Measurements from ENCODE around the gene GPBP1L1. TPM values are rescaled to one million over a fixed set of nuclear protein-coding genes. Genes with fewer than 3 reads are reported as not detected.
A peak's percentile ranks its signal among the peaks of the same experiment; 100 is the strongest.

Gene GPBP1L1
- total and polyA plus RNA-seq, 2 of the 13 experiments (the other 11 are each of a cell fraction or from before 2014, with no cell fraction given), result 45.9 to 86.1 TPM

DNA sequence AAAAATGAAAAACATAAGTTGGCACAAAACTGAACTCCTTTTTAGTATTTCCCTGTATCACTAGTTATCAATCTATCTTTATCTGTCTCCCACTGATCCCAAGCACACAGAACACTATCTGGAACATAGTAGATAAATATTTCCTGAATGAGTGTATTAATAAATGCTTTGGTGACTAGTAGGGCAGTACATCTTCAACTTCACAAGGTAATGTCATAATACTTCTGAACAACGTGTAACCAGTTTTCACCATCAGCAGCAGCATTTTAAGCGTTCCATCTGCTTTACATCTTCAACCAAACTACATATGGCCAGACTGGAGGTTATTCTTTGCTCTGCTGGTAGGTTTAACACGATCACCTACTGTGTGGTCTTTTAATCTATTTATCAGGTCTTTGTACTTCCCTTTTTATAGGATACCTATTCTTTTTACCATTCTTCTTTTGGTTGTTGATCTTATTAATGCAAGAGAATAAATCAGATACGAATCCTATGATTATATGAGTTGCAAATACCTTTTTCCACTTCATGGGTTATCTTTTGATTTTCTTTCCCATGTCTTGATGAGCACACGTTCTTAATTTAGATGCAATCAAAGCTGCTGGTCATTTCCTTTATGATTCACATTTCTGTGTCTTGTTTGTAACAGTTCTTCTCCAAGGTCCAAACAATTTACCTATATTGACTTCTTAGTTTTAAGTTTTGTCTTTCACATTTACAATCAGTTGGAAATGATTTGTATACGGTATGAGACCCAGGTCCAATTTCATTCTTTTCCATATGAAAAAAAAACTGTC lies 16.3 kb downstream of the GPBP1L1 start:
- peaks cover 0 to 7% of the 10 kb centered on the region in 2 experiments; a peak in 1 of 5 replicates for H3K36me3 ChIP-seq (replicated peaks in 1 of 2; ENCODE audit: control insufficient read depth in 1 of 2, insufficient read depth in 2 of 2, low read length in 2 of 2)
- no peaks in the 10 kb centered on the region for H3K9me3 ChIP-seq (ENCODE audit: low read length)
- BruUV-seq (replicated peaks), result TSS peak; percentile 13
- DNase-seq (ENCODE audit: low spot score) (no peak), FAIRE-seq (no peak), ATAC-seq (no peak)
- ChIA-PET POLR2A (interaction anchor here (0.8 to 1.0 kb wide), 2 partner anchors 16 kb away, joined by 3 read pairs; partner anchors contain the start of gene GPBP1L1), CTCF (ENCODE audit: low intra/inter-chr PET ratio, low total read pairs) (no interaction called here)
- no peak overlapping the region for H2AFZ ChIP-seq (ENCODE audit: low read length)
- 93% methylated on average over 6 of the region's 6 CpGs for WGBS (ENCODE audit: low lambda C conversion rate)
- H3K27ac ChIP-seq (ENCODE audit: extremely low read length, insufficient read depth, low read length), result no peak overlapping the region
- peak overlapping the region; percentile 4; the same call in 1 of the 2 replicates for H3K4me2 ChIP-seq (ENCODE audit: low read depth, low read length)
- H3K27me3 ChIP-seq (ENCODE audit: control insufficient read depth in 1 of 2, insufficient read depth in 2 of 2, low read length in 2 of 2), result no peaks in the 10 kb centered on the region
- intact Hi-C loops (cut with micrococcal nuclease; ENCODE audit: unreplicated experiment), result no loop called here
- H3K4me1 ChIP-seq (ENCODE audit: insufficient read depth, low read length), result peaks cover 47% of the 10 kb centered on the region
- H3K9ac ChIP-seq (ENCODE audit: insufficient read depth, low read depth, low read length), result no peak overlapping the region
- H3K79me2 ChIP-seq (ENCODE audit: insufficient read depth, low read length), result peaks cover 95% of the 10 kb centered on the region
- in situ Hi-C loops (cut with HindIII; ENCODE audit: extremely low pct_ligation_motif_present, low pct_unique_long_range_greater_than_20kb), result no loop called here
- H3K4me3 ChIP-seq (replicated peaks in 1 of 3; ENCODE audit: insufficient read depth in 1 of 3, low read depth in 2 of 3, low read length in 3 of 3), result no peak overlapping the region
- peaks cover 94% of the 10 kb centered on the region for H4K20me1 ChIP-seq (ENCODE audit: insufficient read depth, low read length)
- no peak for TF ChIP-seq THAP11 (CRISPR knock-in tag; IDR thresholded peaks at IDR 0.05)
- TF ChIP-seq ARID5B (CRISPR knock-in tag; IDR thresholded peaks at IDR 0.05), result no peak
- no peak for TF ChIP-seq ZNF44 (CRISPR knock-in tag; IDR thresholded peaks at IDR 0.05)
- TF ChIP-seq ZIK1 (CRISPR knock-in tag; IDR thresholded peaks at IDR 0.05; ENCODE audit: borderline replicate concordance, low read depth), result no peak
- TF ChIP-seq ZFP36L1 (CRISPR knock-in tag; IDR thresholded peaks at IDR 0.05), result no peak
- no peak for TF ChIP-seq ZMYM2 (CRISPR knock-in tag; IDR thresholded peaks at IDR 0.05)
- TF ChIP-seq SAP130 (CRISPR knock-in tag; IDR thresholded peaks at IDR 0.05; ENCODE audit: low read depth), result no peak
- TF ChIP-seq IKZF1 (IDR thresholded peaks at IDR 0.05), result no peak
- TF ChIP-seq, protein P1, sequence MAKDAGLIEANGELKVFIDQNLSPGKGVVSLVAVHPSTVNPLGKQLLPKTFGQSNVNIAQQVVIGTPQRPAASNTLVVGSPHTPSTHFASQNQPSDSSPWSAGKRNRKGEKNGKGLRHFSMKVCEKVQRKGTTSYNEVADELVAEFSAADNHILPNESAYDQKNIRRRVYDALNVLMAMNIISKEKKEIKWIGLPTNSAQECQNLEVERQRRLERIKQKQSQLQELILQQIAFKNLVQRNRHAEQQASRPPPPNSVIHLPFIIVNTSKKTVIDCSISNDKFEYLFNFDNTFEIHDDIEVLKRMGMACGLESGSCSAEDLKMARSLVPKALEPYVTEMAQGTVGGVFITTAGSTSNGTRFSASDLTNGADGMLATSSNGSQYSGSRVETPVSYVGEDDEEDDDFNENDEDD (CRISPR knock-in tag; IDR thresholded peaks at IDR 0.05; ENCODE audit: borderline replicate concordance), result no peak
- TF ChIP-seq ZNF674 (CRISPR knock-in tag; IDR thresholded peaks at IDR 0.05; ENCODE audit: low read depth), result no peak
- TF ChIP-seq, protein P2, sequence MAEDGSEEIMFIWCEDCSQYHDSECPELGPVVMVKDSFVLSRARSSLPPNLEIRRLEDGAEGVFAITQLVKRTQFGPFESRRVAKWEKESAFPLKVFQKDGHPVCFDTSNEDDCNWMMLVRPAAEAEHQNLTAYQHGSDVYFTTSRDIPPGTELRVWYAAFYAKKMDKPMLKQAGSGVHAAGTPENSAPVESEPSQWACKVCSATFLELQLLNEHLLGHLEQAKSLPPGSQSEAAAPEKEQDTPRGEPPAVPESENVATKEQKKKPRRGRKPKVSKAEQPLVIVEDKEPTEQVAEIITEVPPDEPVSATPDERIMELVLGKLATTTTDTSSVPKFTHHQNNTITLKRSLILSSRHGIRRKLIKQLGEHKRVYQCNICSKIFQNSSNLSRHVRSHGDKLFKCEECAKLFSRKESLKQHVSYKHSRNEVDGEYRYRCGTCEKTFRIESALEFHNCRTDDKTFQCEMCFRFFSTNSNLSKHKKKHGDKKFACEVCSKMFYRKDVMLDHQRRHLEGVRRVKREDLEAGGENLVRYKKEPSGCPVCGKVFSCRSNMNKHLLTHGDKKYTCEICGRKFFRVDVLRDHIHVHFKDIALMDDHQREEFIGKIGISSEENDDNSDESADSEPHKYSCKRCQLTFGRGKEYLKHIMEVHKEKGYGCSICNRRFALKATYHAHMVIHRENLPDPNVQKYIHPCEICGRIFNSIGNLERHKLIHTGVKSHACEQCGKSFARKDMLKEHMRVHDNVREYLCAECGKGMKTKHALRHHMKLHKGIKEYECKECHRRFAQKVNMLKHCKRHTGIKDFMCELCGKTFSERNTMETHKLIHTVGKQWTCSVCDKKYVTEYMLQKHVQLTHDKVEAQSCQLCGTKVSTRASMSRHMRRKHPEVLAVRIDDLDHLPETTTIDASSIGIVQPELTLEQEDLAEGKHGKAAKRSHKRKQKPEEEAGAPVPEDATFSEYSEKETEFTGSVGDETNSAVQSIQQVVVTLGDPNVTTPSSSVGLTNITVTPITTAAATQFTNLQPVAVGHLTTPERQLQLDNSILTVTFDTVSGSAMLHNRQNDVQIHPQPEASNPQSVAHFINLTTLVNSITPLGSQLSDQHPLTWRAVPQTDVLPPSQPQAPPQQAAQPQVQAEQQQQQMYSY (CRISPR knock-in tag; IDR thresholded peaks at IDR 0.05), result no peak
- no peak for TF ChIP-seq CSRNP2 (CRISPR knock-in tag; conservative IDR thresholded peaks at IDR 0.05; ENCODE audit: low read depth)
